Measurements from ENCODE around the gene NEK6.
"Not testable (repeated sequence)": the region's sequence is repeated elsewhere in the genome, so short reads cannot be mapped to it uniquely, and the experiment has no call there.

Gene NEK6

DNA sequence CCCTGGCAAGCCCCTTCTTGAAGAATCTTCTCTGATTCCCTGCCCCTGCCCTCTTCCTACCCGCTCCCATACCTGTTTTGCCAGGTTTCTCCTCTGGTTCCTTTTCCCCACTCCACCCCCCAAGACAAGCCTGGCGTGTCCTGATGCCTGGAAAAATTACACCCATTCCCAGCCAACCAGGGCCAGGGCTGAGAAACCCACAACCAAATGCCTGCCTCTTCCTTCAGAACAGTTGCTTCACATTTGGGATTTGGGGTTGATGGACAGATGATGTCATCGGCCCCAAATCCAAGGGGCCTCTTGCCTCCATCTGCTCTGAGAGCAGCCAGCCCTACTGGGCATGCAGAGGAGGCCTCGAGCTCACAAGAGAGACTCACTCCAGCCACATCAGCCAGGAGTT lies 8.8 kb upstream of the NEK6 start:
- no peak overlapping the region for H3K4me3 ChIP-seq (ENCODE audit: insufficient read length, low read depth)
- no peaks in the 10 kb centered on the region for H3K36me3 ChIP-seq (ENCODE audit: insufficient read depth, insufficient read length, low read length)
- no peaks in the 10 kb centered on the region for H3K27me3 ChIP-seq (ENCODE audit: insufficient read depth, insufficient read length)
- DNase-seq (ENCODE audit: low read depth, low spot score) = no peak
- H3K4me1 ChIP-seq (ENCODE audit: insufficient read depth, insufficient read length) = peaks cover 3% of the 10 kb centered on the region
- H3K9me3 ChIP-seq (ENCODE audit: insufficient read depth, low read length) = no peaks in the 10 kb centered on the region
- TF ChIP-seq ZNF274 (IDR thresholded peaks at IDR 0.05; ENCODE audit: low read depth, low read length) (no peak), YY1 (IDR thresholded peaks at IDR 0.05; ENCODE audit: insufficient read depth, insufficient read length) (no peak), SUZ12 (IDR thresholded peaks at IDR 0.05; ENCODE audit: extremely low read depth, insufficient read depth, insufficient read length) (no peak)
- H3K9ac ChIP-seq (ENCODE audit: insufficient read length, low read depth) = no peak overlapping the region

DNA sequence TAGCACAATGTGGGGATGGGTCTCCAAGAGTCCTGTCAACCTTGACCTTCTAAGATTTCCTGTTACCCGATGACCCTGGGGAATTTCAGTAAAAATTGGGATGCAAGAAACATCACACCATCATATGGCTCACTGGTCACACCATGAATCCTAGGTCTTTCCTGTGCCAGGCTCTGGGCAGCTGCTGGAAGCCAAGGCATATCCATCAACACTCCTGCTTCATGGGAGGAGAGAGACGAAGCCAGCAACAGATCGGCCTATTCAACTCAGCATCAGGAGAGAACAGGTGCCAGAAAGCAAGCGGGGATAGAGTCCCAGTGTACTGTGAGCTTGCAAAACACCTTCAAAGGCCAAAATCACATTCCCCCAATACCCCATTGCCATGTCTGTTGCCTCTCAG lies 6.5 kb upstream of the NEK6 start:
- TF ChIP-seq SUZ12 (IDR thresholded peaks at IDR 0.05; ENCODE audit: extremely low read depth, insufficient read depth, insufficient read length) (no peak), YY1 (IDR thresholded peaks at IDR 0.05; ENCODE audit: insufficient read depth, insufficient read length) (no peak), ZNF274 (IDR thresholded peaks at IDR 0.05; ENCODE audit: low read depth, low read length) (no peak)
- DNase-seq (ENCODE audit: low read depth, low spot score) = no peak
- H3K27me3 ChIP-seq (ENCODE audit: insufficient read depth, insufficient read length) = no peaks in the 10 kb centered on the region
- H3K36me3 ChIP-seq (ENCODE audit: insufficient read depth, insufficient read length, low read length) = no peaks in the 10 kb centered on the region
- no peaks in the 10 kb centered on the region for H3K9me3 ChIP-seq (ENCODE audit: insufficient read depth, low read length)
- no peak overlapping the region for H3K4me3 ChIP-seq (ENCODE audit: insufficient read length, low read depth)
- peaks cover 3% of the 10 kb centered on the region for H3K4me1 ChIP-seq (ENCODE audit: insufficient read depth, insufficient read length)
- H3K9ac ChIP-seq (ENCODE audit: insufficient read length, low read depth) = no peak overlapping the region

DNA sequence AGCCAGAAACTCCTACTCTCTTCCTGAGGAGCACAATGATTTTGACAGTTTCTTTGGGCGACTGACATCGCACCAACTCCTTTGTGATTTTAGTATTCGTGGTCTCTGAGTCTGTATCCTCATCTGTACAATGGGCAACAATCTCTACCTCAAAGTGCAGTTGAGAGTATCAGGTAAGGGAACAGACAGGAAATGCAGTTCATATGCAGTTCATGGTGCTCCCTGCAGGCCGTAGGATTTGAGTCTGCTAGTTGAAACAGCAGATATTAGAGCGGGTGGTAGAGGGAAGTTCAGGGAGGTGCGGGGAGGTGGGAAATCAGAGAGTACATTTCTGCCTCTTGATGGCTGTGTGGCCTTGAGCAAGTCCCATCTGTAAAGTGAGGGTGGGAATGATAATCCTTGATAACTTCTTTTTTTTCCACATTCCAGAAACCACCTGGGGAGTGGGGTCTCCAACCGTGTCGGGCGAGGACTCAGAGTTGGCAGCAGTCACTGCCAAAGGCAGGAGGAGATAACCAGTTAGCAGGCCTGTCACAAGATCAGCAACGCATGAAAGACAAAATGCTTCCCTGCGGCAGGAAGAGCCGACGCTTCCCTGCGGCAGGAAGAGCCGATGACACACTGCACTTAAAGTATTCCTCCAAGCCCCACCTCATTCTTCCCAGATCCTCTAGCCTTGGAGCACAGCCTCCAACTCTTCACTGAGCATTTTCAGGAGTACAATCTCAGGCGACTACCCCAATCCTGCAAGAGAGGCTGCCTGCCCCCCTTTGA lies 6.0 kb upstream of the NEK6 start:
- Histone ChIP-seq H3K9me3 (ENCODE audit: insufficient read depth, low read length) (no peaks in the 10 kb centered on the region), H3K27me3 (ENCODE audit: insufficient read depth, insufficient read length) (no peaks in the 10 kb centered on the region), H3K36me3 (ENCODE audit: insufficient read depth, insufficient read length, low read length) (no peaks in the 10 kb centered on the region), H3K4me3 (ENCODE audit: insufficient read length, low read depth) (no peak overlapping the region), H3K9ac (ENCODE audit: insufficient read length, low read depth) (no peak overlapping the region), H3K4me1 (ENCODE audit: insufficient read depth, insufficient read length) (peaks cover 3% of the 10 kb centered on the region)
- no peak for DNase-seq (ENCODE audit: low read depth, low spot score)
- no peak for TF ChIP-seq SUZ12 (IDR thresholded peaks at IDR 0.05; ENCODE audit: extremely low read depth, insufficient read depth, insufficient read length)
- no peak for TF ChIP-seq YY1 (IDR thresholded peaks at IDR 0.05; ENCODE audit: insufficient read depth, insufficient read length)
- no peak for TF ChIP-seq ZNF274 (IDR thresholded peaks at IDR 0.05; ENCODE audit: low read depth, low read length)

DNA sequence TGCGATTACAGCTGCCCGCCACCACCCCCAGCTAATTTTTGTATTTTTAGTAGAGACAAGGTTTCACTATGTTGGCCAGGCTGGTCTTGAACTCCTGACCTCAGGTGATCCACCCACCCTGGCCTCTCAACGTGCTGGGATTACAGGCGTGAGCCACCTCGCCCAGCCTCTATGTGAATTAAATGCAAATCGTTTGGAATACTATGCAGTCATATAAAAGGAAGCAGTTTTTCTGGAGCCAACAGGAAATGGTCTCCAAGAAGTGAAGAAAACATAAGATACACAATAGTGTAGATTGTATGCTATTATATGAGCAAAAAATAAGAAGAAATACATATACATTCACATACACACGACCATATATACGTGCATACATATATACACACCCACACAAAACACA lies 4.9 kb upstream of the NEK6 start:
- not testable (repeated sequence) for H3K36me3 ChIP-seq (ENCODE audit: insufficient read depth, insufficient read length, low read length); H3K27me3 ChIP-seq (ENCODE audit: insufficient read depth, insufficient read length); H3K9ac ChIP-seq (ENCODE audit: insufficient read length, low read depth); DNase-seq (ENCODE audit: low read depth, low spot score); H3K4me3 ChIP-seq (ENCODE audit: insufficient read length, low read depth); H3K9me3 ChIP-seq (ENCODE audit: insufficient read depth, low read length); H3K4me1 ChIP-seq (ENCODE audit: insufficient read depth, insufficient read length)

DNA sequence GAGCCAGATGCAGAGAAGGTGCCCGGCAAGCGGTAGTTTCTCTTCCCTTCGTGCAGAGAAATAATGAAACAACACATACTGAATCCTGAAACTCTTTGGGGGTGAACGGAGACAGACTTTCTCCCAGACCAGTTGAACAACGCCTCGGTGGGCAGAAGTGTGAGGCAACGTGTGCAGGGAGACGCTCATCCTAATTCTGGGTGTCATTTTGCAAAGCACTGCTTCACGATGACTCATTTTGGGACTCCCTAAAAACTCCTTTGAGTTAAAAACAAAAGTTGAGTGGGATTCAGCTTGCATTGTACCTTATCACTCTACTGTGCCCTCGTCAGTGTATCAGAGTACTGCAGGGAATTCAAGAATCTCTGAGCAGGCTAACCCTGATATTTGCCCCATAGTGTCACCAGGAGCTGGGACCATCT lies 3.5 kb upstream of the NEK6 start:
- Histone ChIP-seq H3K9ac (ENCODE audit: insufficient read length, low read depth) (no peak overlapping the region), H3K36me3 (ENCODE audit: insufficient read depth, insufficient read length, low read length) (no peaks in the 10 kb centered on the region), H3K4me3 (ENCODE audit: insufficient read length, low read depth) (no peak overlapping the region), H3K9me3 (ENCODE audit: insufficient read depth, low read length) (no peaks in the 10 kb centered on the region), H3K4me1 (ENCODE audit: insufficient read depth, insufficient read length) (peaks cover 5% of the 10 kb centered on the region), H3K27me3 (ENCODE audit: insufficient read depth, insufficient read length) (no peaks in the 10 kb centered on the region)
- TF ChIP-seq SUZ12 (IDR thresholded peaks at IDR 0.05; ENCODE audit: extremely low read depth, insufficient read depth, insufficient read length) = no peak
- no peak for TF ChIP-seq YY1 (IDR thresholded peaks at IDR 0.05; ENCODE audit: insufficient read depth, insufficient read length)
- no peak for TF ChIP-seq ZNF274 (IDR thresholded peaks at IDR 0.05; ENCODE audit: low read depth, low read length)
- DNase-seq (ENCODE audit: low read depth, low spot score) = no peak

DNA sequence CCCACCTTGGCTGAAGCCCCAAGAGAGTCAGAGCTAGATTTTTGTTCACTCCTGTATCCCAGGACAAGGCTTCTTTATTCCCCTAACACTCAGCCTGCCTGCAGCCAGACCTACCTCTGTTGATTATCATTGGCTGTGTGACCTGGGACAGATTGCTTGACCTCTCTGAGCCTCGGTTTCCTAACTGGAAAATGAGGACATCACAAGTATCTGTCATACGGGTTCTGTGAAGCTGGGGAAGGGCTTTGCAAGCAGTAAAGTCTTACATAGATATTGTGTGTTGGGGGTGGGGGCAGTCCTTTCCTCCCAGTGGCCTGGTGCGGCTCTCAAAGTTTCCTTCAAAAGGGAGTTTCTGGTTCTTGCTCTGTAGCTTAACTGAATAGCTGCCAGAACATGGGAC lies 2.5 kb upstream of the NEK6 start:
- H3K9ac ChIP-seq (ENCODE audit: insufficient read length, low read depth) = no peak overlapping the region

DNA sequence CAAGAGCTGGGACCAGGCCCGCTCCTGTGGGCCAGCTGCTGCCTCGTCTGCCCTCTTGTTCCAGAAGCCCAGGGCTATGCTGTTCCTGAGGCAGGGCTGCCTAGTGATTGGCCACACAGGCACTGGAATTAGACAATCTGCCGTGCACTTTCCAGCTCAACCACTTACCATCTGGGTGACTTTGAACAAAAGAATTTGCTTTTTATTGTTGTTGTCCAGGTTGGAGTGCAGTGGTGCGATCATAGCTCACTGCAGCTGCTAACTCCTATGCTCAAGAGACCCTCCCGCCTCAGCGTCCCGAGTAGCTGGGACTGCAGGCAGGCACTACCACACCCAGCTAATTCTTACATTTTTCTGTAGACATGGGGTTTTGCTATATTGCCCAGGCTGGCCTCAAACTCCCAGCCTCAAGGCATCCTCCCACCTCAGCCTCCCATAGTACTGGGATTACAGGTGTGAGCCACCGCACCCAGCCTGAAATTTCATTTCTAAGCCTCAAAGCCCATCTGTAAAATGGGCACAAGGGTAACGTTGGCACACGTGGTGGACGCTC lies 1.2 kb upstream of the NEK6 start:
- Histone ChIP-seq H3K4me1 (ENCODE audit: insufficient read depth, insufficient read length) (peaks cover 13% of the 10 kb centered on the region), H3K4me3 (ENCODE audit: insufficient read length, low read depth) (no peak overlapping the region), H3K9ac (ENCODE audit: insufficient read length, low read depth) (no peak overlapping the region), H3K9me3 (ENCODE audit: insufficient read depth, low read length) (no peaks in the 10 kb centered on the region), H3K36me3 (ENCODE audit: insufficient read depth, insufficient read length, low read length) (peaks cover 12% of the 10 kb centered on the region), H3K27me3 (ENCODE audit: insufficient read depth, insufficient read length) (no peaks in the 10 kb centered on the region)
- TF ChIP-seq ZNF274 (IDR thresholded peaks at IDR 0.05; ENCODE audit: low read depth, low read length) = no peak
- TF ChIP-seq SUZ12 (IDR thresholded peaks at IDR 0.05; ENCODE audit: extremely low read depth, insufficient read depth, insufficient read length) = no peak
- TF ChIP-seq YY1 (IDR thresholded peaks at IDR 0.05; ENCODE audit: insufficient read depth, insufficient read length) = no peak
- DNase-seq (ENCODE audit: low read depth, low spot score) = no peak

More for the DNA sequence above, 2.5 kb upstream of the NEK6 start:
- TF ChIP-seq YY1 (IDR thresholded peaks at IDR 0.05; ENCODE audit: insufficient read depth, insufficient read length) (no peak), SUZ12 (IDR thresholded peaks at IDR 0.05; ENCODE audit: extremely low read depth, insufficient read depth, insufficient read length) (no peak), ZNF274 (IDR thresholded peaks at IDR 0.05; ENCODE audit: low read depth, low read length) (no peak)
- Histone ChIP-seq H3K4me1 (ENCODE audit: insufficient read depth, insufficient read length) (peaks cover 8% of the 10 kb centered on the region), H3K36me3 (ENCODE audit: insufficient read depth, insufficient read length, low read length) (peaks cover 5% of the 10 kb centered on the region), H3K9me3 (ENCODE audit: insufficient read depth, low read length) (no peaks in the 10 kb centered on the region), H3K27me3 (ENCODE audit: insufficient read depth, insufficient read length) (no peaks in the 10 kb centered on the region), H3K4me3 (ENCODE audit: insufficient read length, low read depth) (no peak overlapping the region)
- no peak for DNase-seq (ENCODE audit: low read depth, low spot score)

Data from NT2/D1 (cell line).